Osteocyte (in vitro differentiated cells): ENCODE data around the gene MISP. TPM values are rescaled to one million over a fixed set of nuclear protein-coding genes. Genes with fewer than 3 reads are reported as not detected.

Experiments
- DNase-seq: peaks from one replicate; pipeline ENCODE4 v3.0.0; 2021; ENCODE audit warnings: mixed read lengths; ENCODE audit not compliant: unreplicated experiment; ENCODE audit errors: extremely low spot score
- H3K27ac Mint-ChIP-seq: one replicate; pipeline ENCODE4 v1.8.0; 2021; ENCODE audit warnings: mild to moderate bottlenecking, mixed read lengths; ENCODE audit not compliant: unreplicated experiment
- H3K27me3 Mint-ChIP-seq: one replicate; pipeline ENCODE4 v1.8.0; 2021; ENCODE audit warnings: mixed read lengths; ENCODE audit not compliant: unreplicated experiment
- H3K36me3 Mint-ChIP-seq: one replicate; pipeline ENCODE4 v1.8.0; 2021; ENCODE audit warnings: mixed read lengths; ENCODE audit not compliant: unreplicated experiment
- H3K4me1 Mint-ChIP-seq: one replicate; pipeline ENCODE4 v1.8.0; 2021; ENCODE audit warnings: mixed read lengths; ENCODE audit not compliant: unreplicated experiment
- H3K4me3 Mint-ChIP-seq: one replicate; pipeline ENCODE4 v1.8.0; 2021; ENCODE audit warnings: mild to moderate bottlenecking, moderate library complexity, mixed read lengths; ENCODE audit not compliant: unreplicated experiment
- H3K9me3 Mint-ChIP-seq: one replicate; pipeline ENCODE4 v1.8.0; 2021; ENCODE audit warnings: mixed read lengths; ENCODE audit not compliant: unreplicated experiment
- total RNA-seq: library from RNA; stranded (reverse); gene quantifications from 2 replicates; pipeline ENCODE4 v1.2.1, GENCODE V29; 2021
- TF ChIP-seq, protein P1 (sequence below): fragments of 200-600 bp; sonication (generic); IDR thresholded peaks from 2 replicates; pipeline ENCODE4 v1.5.0; 2021; ENCODE audit warnings: antibody characterized with exemption, mild to moderate bottlenecking, moderate library complexity

MISP gene
- total RNA-seq, 1 donor from 2014 or later, result 1.3 TPM

DNA sequence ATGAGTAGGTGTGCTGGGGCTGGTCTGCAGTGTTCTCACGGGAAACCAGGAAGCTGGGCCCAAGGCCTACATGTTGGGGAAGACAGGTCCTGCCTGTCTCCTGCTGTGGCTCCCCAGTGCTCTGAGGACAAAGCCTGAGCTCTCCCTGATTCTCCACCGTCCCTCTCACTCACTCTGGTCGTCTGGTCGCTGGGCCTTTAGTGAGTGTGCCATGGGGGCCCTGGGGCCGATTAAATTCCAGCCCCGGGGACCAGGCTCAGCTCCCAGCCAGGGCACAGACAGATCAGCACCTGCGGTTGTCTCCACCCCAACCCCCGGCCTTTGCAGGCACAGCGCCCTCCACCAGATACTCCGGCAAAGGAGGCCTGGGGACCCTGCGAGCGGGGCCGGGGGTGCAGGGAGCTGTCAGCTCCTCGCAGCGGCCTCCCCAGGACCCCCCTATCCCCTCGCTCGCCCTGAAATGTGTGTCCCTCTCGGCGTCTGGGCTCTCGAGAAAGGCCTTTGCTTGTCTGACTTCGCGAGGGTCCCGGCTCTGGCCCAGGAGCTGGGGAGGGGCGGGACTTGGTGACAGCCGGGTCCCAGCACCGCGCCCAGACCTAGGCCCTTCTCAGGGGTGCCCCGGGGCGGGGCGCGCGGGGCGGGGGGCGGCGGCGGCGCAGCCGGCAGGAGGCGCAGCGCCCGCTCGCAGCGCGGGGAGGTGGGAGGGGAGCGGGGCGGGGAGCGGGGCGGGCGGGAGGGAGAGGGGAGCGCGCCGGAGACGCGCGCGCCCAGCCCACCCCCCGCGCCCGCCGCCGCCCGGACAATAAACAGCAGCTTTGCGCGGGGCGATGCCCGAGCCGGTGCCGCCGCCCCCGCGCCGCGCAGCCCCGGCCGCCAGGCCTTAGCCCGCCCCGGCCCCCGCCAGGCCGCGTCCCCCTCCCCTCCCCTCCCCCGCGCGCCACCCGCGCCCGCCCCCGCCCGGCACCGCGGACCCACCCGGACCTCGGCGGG lies 42.5 kb upstream of the MISP start, which contains the start of gene PALM:
TSS of gene PALM (plus strand) at position 782 of the 990 bp plus-strand sequence. CDS start 212 bp downstream, outside the sequence.
- Mint-ChIP-seq H3K27ac (peak within 1 kb of the TSS; percentile 54), H3K27me3 (no peaks in the 10 kb centered on the region), H3K4me3 (peak within 1 kb of the TSS; percentile 77), H3K36me3 (no peaks in the 10 kb centered on the region), H3K4me1 (peaks cover 22% of the 10 kb centered on the region), H3K9me3 (no peaks in the 10 kb centered on the region)
- TF ChIP-seq, protein P1, sequence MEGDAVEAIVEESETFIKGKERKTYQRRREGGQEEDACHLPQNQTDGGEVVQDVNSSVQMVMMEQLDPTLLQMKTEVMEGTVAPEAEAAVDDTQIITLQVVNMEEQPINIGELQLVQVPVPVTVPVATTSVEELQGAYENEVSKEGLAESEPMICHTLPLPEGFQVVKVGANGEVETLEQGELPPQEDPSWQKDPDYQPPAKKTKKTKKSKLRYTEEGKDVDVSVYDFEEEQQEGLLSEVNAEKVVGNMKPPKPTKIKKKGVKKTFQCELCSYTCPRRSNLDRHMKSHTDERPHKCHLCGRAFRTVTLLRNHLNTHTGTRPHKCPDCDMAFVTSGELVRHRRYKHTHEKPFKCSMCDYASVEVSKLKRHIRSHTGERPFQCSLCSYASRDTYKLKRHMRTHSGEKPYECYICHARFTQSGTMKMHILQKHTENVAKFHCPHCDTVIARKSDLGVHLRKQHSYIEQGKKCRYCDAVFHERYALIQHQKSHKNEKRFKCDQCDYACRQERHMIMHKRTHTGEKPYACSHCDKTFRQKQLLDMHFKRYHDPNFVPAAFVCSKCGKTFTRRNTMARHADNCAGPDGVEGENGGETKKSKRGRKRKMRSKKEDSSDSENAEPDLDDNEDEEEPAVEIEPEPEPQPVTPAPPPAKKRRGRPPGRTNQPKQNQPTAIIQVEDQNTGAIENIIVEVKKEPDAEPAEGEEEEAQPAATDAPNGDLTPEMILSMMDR, result peak; percentile 49
- DNase-seq, result no peak

DNA sequence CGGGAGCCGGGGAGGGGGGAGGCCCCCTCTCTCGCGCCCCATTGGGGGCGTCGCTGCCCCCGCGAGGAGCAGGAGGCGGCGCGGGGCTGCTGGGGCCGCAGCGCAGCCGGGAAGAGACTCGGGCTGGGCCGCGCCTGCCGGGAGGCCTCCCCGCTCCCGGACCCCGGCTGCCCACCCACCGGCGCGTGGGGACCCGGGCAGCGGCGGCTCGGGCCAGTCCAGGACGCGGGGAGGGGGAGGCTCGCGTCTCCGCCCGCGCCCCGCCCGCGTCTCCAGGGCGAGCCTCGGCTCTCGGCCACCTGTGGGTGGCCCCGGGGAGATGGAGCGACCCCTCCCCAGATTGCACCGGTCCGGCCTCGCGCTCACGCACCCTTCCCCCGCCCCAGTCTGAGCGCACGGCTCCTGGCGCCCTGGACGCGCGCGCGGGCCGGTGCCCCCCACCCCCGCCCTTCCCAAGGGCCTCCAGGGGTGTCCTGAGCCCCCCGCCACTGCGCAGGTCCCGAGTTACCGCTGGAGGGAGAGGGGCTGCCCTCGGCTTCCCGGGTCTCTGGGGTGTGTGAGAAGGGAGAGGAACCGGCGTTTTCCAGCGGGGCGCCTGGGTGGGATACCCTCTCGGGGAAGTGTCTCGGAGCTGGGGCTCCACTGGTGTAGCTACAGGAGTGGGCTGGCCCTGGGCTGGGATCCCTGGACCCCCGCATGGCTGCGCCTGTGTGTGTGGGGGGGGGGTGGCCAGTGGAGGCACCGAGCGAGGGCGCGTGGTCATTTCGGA lies 41.5 kb upstream of the MISP start:
- no peaks in the 10 kb centered on the region for H3K36me3 Mint-ChIP-seq
- H3K27ac Mint-ChIP-seq, result peak overlapping the region; percentile 54
- no peak for DNase-seq
- peaks cover 22% of the 10 kb centered on the region for H3K4me1 Mint-ChIP-seq
- H3K4me3 Mint-ChIP-seq, result peak overlapping the region; percentile 77
- TF ChIP-seq, protein P1, result no peak
- H3K9me3 Mint-ChIP-seq, result no peaks in the 10 kb centered on the region
- H3K27me3 Mint-ChIP-seq, result no peaks in the 10 kb centered on the region

DNA sequence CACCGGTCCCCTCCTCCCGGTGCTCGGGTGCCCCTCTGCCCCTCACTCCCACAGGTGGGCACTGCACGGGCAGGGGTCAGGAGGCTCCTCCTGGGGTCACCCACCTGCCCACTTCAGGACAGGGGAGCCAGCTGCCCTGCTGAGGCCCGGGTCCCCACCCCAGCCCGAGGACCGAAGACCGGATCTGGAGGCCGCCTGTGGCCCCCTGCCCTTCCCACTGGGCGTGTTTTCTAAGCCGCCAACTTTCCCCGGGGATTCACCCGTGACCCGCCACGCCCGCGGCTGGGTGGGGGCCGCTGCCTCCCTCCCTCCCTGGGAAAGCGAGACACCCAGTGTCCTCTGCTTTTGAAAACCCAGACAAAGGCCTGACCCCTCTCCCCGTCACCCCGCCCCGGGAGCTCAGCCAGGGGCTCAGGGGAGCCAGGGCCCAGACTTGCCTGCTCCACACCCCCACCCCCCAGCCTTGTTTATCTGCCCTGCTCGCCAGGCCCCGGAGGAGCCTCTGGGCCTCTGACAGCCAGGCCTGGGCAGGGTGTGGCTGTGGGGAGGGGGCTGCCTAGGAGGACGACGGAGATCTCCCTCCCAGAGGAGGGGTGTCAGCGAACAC lies 40.8 kb upstream of the MISP start:
- H3K27ac Mint-ChIP-seq, result peak overlapping the region; percentile 10
- H3K36me3 Mint-ChIP-seq, result no peaks in the 10 kb centered on the region
- no peaks in the 10 kb centered on the region for H3K9me3 Mint-ChIP-seq
- peak overlapping the region; percentile 77 for H3K4me3 Mint-ChIP-seq
- peaks cover 22% of the 10 kb centered on the region for H3K4me1 Mint-ChIP-seq
- DNase-seq, result no peak
- no peaks in the 10 kb centered on the region for H3K27me3 Mint-ChIP-seq
- TF ChIP-seq, protein P1, result no peak

DNA sequence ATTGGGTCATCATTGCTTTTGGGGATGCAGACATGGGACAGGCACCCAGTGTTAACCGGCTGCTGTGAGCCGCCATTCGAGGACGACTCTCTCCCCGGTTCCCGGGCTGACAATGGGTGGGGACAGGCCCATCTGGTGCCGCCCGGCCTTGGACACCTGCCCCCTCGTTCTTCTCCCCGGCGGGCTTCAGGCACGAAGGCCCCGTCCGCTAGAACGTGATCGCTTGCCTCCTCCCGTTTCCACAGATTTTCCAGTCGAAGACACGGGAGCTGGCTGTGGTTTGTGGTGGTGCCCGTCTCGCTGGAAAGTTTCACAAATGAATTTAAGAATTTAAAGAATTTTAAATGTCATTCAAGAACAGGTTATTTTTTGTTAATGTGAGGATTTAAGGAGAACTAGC lies 40.1 kb upstream of the MISP start:
- H3K27me3 Mint-ChIP-seq, result no peaks in the 10 kb centered on the region

More for the DNA sequence above, 40.1 kb upstream of the MISP start:
- TF ChIP-seq, protein P1, result no peak
- Mint-ChIP-seq H3K9me3 (peaks cover 4% of the 10 kb centered on the region), H3K4me3 (peak overlapping the region; percentile 68), H3K27ac (peak overlapping the region; percentile 78), H3K4me1 (peaks cover 22% of the 10 kb centered on the region), H3K36me3 (peaks cover 5% of the 10 kb centered on the region)
- no peak for DNase-seq
